Panc1 (cell line): ENCODE results near the gene DRAM1. TPM values are rescaled to one million over a fixed set of nuclear protein-coding genes. Genes with fewer than 3 reads are reported as not detected.

Source experiments
- ATAC-seq: fragments of 200-7000 bp; cut with Tn5 transposase; 2 replicates; pipeline ENCODE4 v1.9.1; 2020; ENCODE audit warnings: mild to moderate bottlenecking, moderate library complexity
- BruUV-seq: library from RNA; stranded (reverse); fragments of 400-500 nt; replicated peaks from 2 replicates; lab custom pipeline; 2021; lab: Mats Ljungman, UMichigan
- CTCF ChIA-PET: fragments of 300-600 bp; sonication (Branson Sonifier 250); formaldehyde crosslinking; loops from one replicate; lab custom pipeline; 2022; ENCODE audit warnings: antibody characterized with exemption; lab: Charles Lee
- POLR2A ChIA-PET: fragments of 300-600 bp; sonication (Branson Sonifier 250); formaldehyde crosslinking; loops from one replicate; lab custom pipeline; 2022; ENCODE audit warnings: antibody characterized with exemption; lab: Charles Lee
- DNase-seq: peaks from one replicate; pipeline ENCODE4 v3.0.0-alpha.2; 2010; ENCODE audit warnings: low read depth, low spot score
- H3K27ac ChIP-seq: 2 replicates; pipeline ENCODE4 v1.5.1; 2011; ENCODE audit warnings: mild to moderate bottlenecking, low read length, inconsistent platforms
- H3K27me3 ChIP-seq: fragments of 200-500 bp; sonication (Bioruptor generic); 2 replicates; pipeline ENCODE4 v1.6.0; 2014; ENCODE audit warnings: low read length, inconsistent platforms; ENCODE audit not compliant: control insufficient read depth, insufficient read depth
- H3K36me3 ChIP-seq: fragments of 200-500 bp; sonication (Bioruptor generic); 2 replicates; pipeline ENCODE4 v1.5.1; 2014; ENCODE audit warnings: inconsistent platforms, mild to moderate bottlenecking, low read length, moderate library complexity; ENCODE audit not compliant: control insufficient read depth, insufficient read depth
- H3K4me1 ChIP-seq: 2 replicates; pipeline ENCODE4 v1.5.1; 2011; ENCODE audit warnings: inconsistent platforms, mild to moderate bottlenecking, low read length, moderate library complexity; ENCODE audit not compliant: control insufficient read depth, insufficient read depth
- H3K4me3 ChIP-seq, 2 experiments: 2 replicates each; pipeline ENCODE4 v1.5.1; 2011 to 2012; ENCODE audit warnings: low read depth in 2 of 2, low read length in 2 of 2, mild to moderate bottlenecking in 2 of 2, inconsistent platforms in 1 of 2, moderate library complexity in 1 of 2
- H3K9me3 ChIP-seq: fragments of 200-500 bp; sonication (Bioruptor generic); 2 replicates; pipeline ENCODE4 v1.5.1; 2014; ENCODE audit warnings: low read depth, mild to moderate bottlenecking, inconsistent platforms, low read length, moderate library complexity; ENCODE audit not compliant: control insufficient read depth, insufficient read depth
- POLR2AphosphoS5 ChIP-seq: IDR thresholded peaks from 2 replicates; pipeline ENCODE4 v1.6.1; 2012; ENCODE audit warnings: mild to moderate bottlenecking, low read depth, low read length, moderate library complexity
- SIN3A ChIP-seq: IDR thresholded peaks from 2 replicates; pipeline ENCODE4 v1.6.1; 2012; ENCODE audit warnings: low read depth, mild to moderate bottlenecking, low read length, moderate library complexity, borderline replicate concordance; ENCODE audit not compliant: insufficient read depth
- TCF7L2 ChIP-seq: IDR thresholded peaks from 2 replicates; pipeline ENCODE4 v1.6.1; 2011; ENCODE audit warnings: mild to moderate bottlenecking, low read depth, low read length, inconsistent platforms
- in situ Hi-C: cut with HindIII; loops from 2 replicates; pipeline ENCODE4 v1.10.0; 2016; ENCODE audit warnings: low sequenced_read_pairs, low pct_unique_long_range_greater_than_20kb
- intact Hi-C: fragments of 100-400 bp; cut with micrococcal nuclease; formaldehyde crosslinking; loops from one replicate; pipeline ENCODE4 v1.10.0; 2022; ENCODE audit not compliant: unreplicated experiment
- total RNA-seq: library from RNA; stranded (reverse); gene quantifications from one replicate; pipeline ENCODE4 v1.2.1, GENCODE V29; 2021; ENCODE audit not compliant: unreplicated experiment
- TF ChIP-seq, protein P1 (sequence below): fragments of 450-650 bp; IDR thresholded peaks from 2 replicates; pipeline ENCODE4 v1.5.1; 2017; ENCODE audit warnings: mild to moderate bottlenecking
- TF ChIP-seq, protein P2 (sequence below), 2 experiments: IDR thresholded peaks; 2 replicates each; pipeline ENCODE4 v1.6.1; 2011 to 2012; ENCODE audit warnings: low read depth in 2 of 2, control low read depth in 1 of 2, low read length in 1 of 2, mild to moderate bottlenecking in 1 of 2, moderate library complexity in 1 of 2; ENCODE audit not compliant: insufficient read depth in 1 of 2

The DRAM1 gene
- total RNA-seq, 1 experiment from 2014 or later, result 19.2 TPM

DNA sequence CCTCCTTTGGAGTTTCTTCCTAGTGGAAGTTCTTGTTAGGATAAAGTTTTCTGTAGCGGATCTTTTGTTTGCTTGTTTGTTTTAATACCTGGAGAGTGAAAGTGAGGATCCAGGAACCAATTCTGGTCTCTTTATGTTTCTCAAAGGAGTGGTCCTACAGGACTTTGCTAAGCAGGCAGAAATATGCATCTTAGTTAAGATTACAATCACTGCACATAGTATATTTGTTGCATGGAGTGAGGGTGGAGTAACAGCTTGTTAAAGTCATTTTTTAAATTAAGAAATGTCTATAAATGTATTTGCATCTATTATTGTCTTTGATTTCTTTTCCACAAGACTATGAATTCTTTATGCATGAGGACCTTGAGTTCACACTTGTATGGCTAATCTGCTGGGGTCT is 76.7 kb downstream of the DRAM1 start:
- no peak for TF ChIP-seq POLR2AphosphoS5
- TF ChIP-seq TCF7L2, result no peak
- TF ChIP-seq, protein P1, sequence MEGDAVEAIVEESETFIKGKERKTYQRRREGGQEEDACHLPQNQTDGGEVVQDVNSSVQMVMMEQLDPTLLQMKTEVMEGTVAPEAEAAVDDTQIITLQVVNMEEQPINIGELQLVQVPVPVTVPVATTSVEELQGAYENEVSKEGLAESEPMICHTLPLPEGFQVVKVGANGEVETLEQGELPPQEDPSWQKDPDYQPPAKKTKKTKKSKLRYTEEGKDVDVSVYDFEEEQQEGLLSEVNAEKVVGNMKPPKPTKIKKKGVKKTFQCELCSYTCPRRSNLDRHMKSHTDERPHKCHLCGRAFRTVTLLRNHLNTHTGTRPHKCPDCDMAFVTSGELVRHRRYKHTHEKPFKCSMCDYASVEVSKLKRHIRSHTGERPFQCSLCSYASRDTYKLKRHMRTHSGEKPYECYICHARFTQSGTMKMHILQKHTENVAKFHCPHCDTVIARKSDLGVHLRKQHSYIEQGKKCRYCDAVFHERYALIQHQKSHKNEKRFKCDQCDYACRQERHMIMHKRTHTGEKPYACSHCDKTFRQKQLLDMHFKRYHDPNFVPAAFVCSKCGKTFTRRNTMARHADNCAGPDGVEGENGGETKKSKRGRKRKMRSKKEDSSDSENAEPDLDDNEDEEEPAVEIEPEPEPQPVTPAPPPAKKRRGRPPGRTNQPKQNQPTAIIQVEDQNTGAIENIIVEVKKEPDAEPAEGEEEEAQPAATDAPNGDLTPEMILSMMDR, result no peak
- TF ChIP-seq, protein P2, sequence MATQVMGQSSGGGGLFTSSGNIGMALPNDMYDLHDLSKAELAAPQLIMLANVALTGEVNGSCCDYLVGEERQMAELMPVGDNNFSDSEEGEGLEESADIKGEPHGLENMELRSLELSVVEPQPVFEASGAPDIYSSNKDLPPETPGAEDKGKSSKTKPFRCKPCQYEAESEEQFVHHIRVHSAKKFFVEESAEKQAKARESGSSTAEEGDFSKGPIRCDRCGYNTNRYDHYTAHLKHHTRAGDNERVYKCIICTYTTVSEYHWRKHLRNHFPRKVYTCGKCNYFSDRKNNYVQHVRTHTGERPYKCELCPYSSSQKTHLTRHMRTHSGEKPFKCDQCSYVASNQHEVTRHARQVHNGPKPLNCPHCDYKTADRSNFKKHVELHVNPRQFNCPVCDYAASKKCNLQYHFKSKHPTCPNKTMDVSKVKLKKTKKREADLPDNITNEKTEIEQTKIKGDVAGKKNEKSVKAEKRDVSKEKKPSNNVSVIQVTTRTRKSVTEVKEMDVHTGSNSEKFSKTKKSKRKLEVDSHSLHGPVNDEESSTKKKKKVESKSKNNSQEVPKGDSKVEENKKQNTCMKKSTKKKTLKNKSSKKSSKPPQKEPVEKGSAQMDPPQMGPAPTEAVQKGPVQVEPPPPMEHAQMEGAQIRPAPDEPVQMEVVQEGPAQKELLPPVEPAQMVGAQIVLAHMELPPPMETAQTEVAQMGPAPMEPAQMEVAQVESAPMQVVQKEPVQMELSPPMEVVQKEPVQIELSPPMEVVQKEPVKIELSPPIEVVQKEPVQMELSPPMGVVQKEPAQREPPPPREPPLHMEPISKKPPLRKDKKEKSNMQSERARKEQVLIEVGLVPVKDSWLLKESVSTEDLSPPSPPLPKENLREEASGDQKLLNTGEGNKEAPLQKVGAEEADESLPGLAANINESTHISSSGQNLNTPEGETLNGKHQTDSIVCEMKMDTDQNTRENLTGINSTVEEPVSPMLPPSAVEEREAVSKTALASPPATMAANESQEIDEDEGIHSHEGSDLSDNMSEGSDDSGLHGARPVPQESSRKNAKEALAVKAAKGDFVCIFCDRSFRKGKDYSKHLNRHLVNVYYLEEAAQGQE (IDR thresholded peaks at IDR 0.05; ENCODE audit: insufficient read depth in 1 of 2, low read depth in 2 of 2, low read length in 1 of 2), result no peak
- no peak for TF ChIP-seq SIN3A
- no peak overlapping the region for H3K4me3 ChIP-seq
- ATAC-seq (no peak), DNase-seq (no peak)
- no peaks in the 10 kb centered on the region; the same call in 1 of the 2 replicates for H3K27me3 ChIP-seq
- ChIA-PET CTCF (interaction anchor here (0.6 kb wide), 1 partner anchor 232 kb away, joined by 3 read pairs; no protein-coding TSS in a partner anchor), POLR2A (no interaction called here)
- H3K36me3 ChIP-seq, result no peaks in the 10 kb centered on the region
- no peaks in the 10 kb centered on the region for H3K4me1 ChIP-seq
- H3K27ac ChIP-seq, result no peak overlapping the region
- no peaks in the 10 kb centered on the region for H3K9me3 ChIP-seq
- intact Hi-C loops, result no loop called here
- in situ Hi-C loops, result no loop called here
- BruUV-seq, result no TSS peak

DNA sequence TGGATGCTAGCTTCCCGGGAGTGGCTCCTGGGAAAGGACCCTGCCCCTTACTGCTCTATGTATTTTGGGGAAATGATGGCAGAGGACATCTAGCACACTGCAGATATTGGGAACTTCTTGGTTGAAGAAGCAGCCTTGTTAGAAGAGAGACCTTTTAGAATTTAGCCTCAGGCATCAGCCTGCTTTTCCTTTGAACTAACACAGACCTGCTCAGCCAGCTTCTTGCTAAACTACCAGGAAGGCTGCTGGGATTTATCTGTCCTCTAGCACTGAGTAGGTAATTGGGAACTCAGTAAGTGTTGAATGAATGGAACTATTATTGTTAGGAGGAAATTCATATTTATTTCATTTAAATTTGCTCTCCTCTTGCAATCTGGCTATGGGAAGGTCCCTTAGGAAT is 77.3 kb downstream of the DRAM1 start:
- ChIA-PET CTCF (no interaction called here), POLR2A (no interaction called here)
- Histone ChIP-seq H3K4me3 (no peak overlapping the region), H3K36me3 (no peaks in the 10 kb centered on the region), H3K4me1 (no peaks in the 10 kb centered on the region), H3K27ac (no peak overlapping the region), H3K9me3 (no peaks in the 10 kb centered on the region), H3K27me3 (no peaks in the 10 kb centered on the region; the same call in 1 of the 2 replicates)
- TF ChIP-seq POLR2AphosphoS5 (no peak), TCF7L2 (no peak), SIN3A (no peak)
- TF ChIP-seq, protein P1, result no peak
- TF ChIP-seq, protein P2 (IDR thresholded peaks at IDR 0.05; ENCODE audit: insufficient read depth in 1 of 2, low read depth in 2 of 2, low read length in 1 of 2), result no peak
- no peak for ATAC-seq
- DNase-seq, result no peak
- intact Hi-C loops (no loop called here), in situ Hi-C loops (no loop called here)
- no TSS peak for BruUV-seq
